ENCODE results near the gene SPNS1.

Gene SPNS1

GRCh38 chr16:29012913-29013553 lies 38.5 kb downstream of the SPNS1 start:
- no peak for DNase-seq
- in situ Hi-C loops (cut with HindIII; ENCODE audit: low pct_ligation_motif_present, low pct_unique_long_range_greater_than_20kb, low sequenced_read_pairs) = no loop called here

- in situ Hi-C loops (cut with HindIII; ENCODE audit: low pct_ligation_motif_present, low pct_unique_long_range_greater_than_20kb, low sequenced_read_pairs) = no loop called here
- DNase-seq = no peak
These were observed 40.0 kb downstream of the SPNS1 start for GRCh38 chr16:29014561-29015069.

- DNase-seq = no peak
- in situ Hi-C loops (cut with HindIII; ENCODE audit: low pct_ligation_motif_present, low pct_unique_long_range_greater_than_20kb, low sequenced_read_pairs) = no loop called here
These were observed 47.6 kb downstream of the SPNS1 start for GRCh38 chr16:29022196-29022595.

- in situ Hi-C loops (cut with HindIII; ENCODE audit: low pct_ligation_motif_present, low pct_unique_long_range_greater_than_20kb, low sequenced_read_pairs) = no loop called here
- no peak for DNase-seq
These were observed 49.0 kb downstream of the SPNS1 start for GRCh38 chr16:29023279-29024277.

GRCh38 chr16:29024278-29024677 lies 49.7 kb downstream of the SPNS1 start:
- in situ Hi-C loops (cut with HindIII; ENCODE audit: low pct_ligation_motif_present, low pct_unique_long_range_greater_than_20kb, low sequenced_read_pairs) = no loop called here
- no peak for DNase-seq

GRCh38 chr16:29025218-29025617 lies 50.6 kb downstream of the SPNS1 start:
- in situ Hi-C loops (cut with HindIII; ENCODE audit: low pct_ligation_motif_present, low pct_unique_long_range_greater_than_20kb, low sequenced_read_pairs) = no loop called here
- no peak for DNase-seq

GRCh38 chr16:29025735-29026134 lies 51.2 kb downstream of the SPNS1 start:
- in situ Hi-C loops (cut with HindIII; ENCODE audit: low pct_ligation_motif_present, low pct_unique_long_range_greater_than_20kb, low sequenced_read_pairs) = no loop called here
- DNase-seq = no peak

GRCh38 chr16:29028457-29029167 lies 54.0 kb downstream of the SPNS1 start:
- no peak for DNase-seq
- in situ Hi-C loops (cut with HindIII; ENCODE audit: low pct_ligation_motif_present, low pct_unique_long_range_greater_than_20kb, low sequenced_read_pairs) = no loop called here

GRCh38 chr16:29029168-29029994 lies 54.8 kb downstream of the SPNS1 start:
- DNase-seq = peak; percentile 87
- in situ Hi-C loops (cut with HindIII; ENCODE audit: low pct_ligation_motif_present, low pct_unique_long_range_greater_than_20kb, low sequenced_read_pairs) = no loop called here

GRCh38 chr16:29030086-29030840 lies 55.7 kb downstream of the SPNS1 start:
- in situ Hi-C loops (cut with HindIII; ENCODE audit: low pct_ligation_motif_present, low pct_unique_long_range_greater_than_20kb, low sequenced_read_pairs) = no loop called here

More at GRCh38 chr16:29030086-29030840, 55.7 kb downstream of the SPNS1 start:
- DNase-seq = no peak
